H9 (cell line): Measurements from ENCODE around the gene CD300H. TPM values are rescaled to one million over a fixed set of nuclear protein-coding genes. Genes with fewer than 3 reads are reported as not detected.
A peak's percentile ranks its signal among the peaks of the same experiment; 100 is the strongest.

Experiments used
- DNase-seq: peaks from one replicate; pipeline ENCODE4 v3.0.0-alpha.2; 2017
- H2AFZ ChIP-seq: one replicate; pipeline ENCODE4 v1.6.1; 2013; ENCODE audit warnings: mild to moderate bottlenecking, low read length, control low read depth, moderate library complexity
- H2AK5ac ChIP-seq: 2 replicates; pipeline ENCODE4 v1.6.1; 2013; ENCODE audit warnings: low read length, control low read depth, mixed read lengths; ENCODE audit not compliant: insufficient read length
- H2BK120ac ChIP-seq: one replicate; pipeline ENCODE4 v1.6.1; 2013; ENCODE audit warnings: low read depth, mild to moderate bottlenecking, low read length, control low read depth, inconsistent platforms; ENCODE audit not compliant: poor library complexity, severe bottlenecking
- H2BK12ac ChIP-seq: 2 replicates; pipeline ENCODE4 v1.6.1; 2013; ENCODE audit warnings: low read length, control low read depth, mixed read lengths, low read depth; ENCODE audit not compliant: insufficient read length
- H2BK15ac ChIP-seq: 2 replicates; pipeline ENCODE4 v1.6.1; 2013; ENCODE audit warnings: low read depth, low read length, control low read depth
- H2BK20ac ChIP-seq: one replicate; pipeline ENCODE4 v1.6.1; 2013; ENCODE audit warnings: low read depth, mild to moderate bottlenecking, low read length, control low read depth, inconsistent platforms; ENCODE audit not compliant: poor library complexity, severe bottlenecking
- H2BK5ac ChIP-seq: 2 replicates; pipeline ENCODE4 v1.6.1; 2013; ENCODE audit warnings: low read length, control low read depth, mixed read lengths; ENCODE audit not compliant: insufficient read length
- H3K14ac ChIP-seq: 2 replicates; pipeline ENCODE4 v1.6.1; 2013; ENCODE audit warnings: low read length, control low read depth; ENCODE audit not compliant: insufficient read depth
- H3K18ac ChIP-seq: 2 replicates; pipeline ENCODE4 v1.6.1; 2013; ENCODE audit warnings: low read depth, mild to moderate bottlenecking, mixed read lengths, low read length, control low read depth; ENCODE audit not compliant: insufficient read length
- H3K23ac ChIP-seq: 2 replicates; pipeline ENCODE4 v1.6.1; 2013; ENCODE audit warnings: low read length, control low read depth, mixed read lengths, low read depth; ENCODE audit not compliant: insufficient read length
- H3K23me2 ChIP-seq: 2 replicates; pipeline ENCODE4 v1.6.1; 2013; ENCODE audit warnings: low read depth, mild to moderate bottlenecking, mixed read lengths, low read length, control low read depth; ENCODE audit not compliant: insufficient read length, poor library complexity, severe bottlenecking
- H3K27ac ChIP-seq: 2 replicates; pipeline ENCODE4 v1.5.1; 2013; ENCODE audit warnings: low read length, control low read depth, mixed read lengths, low read depth; ENCODE audit not compliant: insufficient read length
- H3K27me3 ChIP-seq: 2 replicates; pipeline ENCODE4 v1.6.1; 2013; ENCODE audit warnings: low read length, control low read depth, inconsistent platforms; ENCODE audit not compliant: insufficient read depth
- H3K4ac ChIP-seq: 2 replicates; pipeline ENCODE4 v1.6.1; 2013; ENCODE audit warnings: low read depth, mild to moderate bottlenecking, control low read depth, inconsistent platforms, low read length, moderate library complexity
- H3K4me1 ChIP-seq: 2 replicates; pipeline ENCODE4 v1.6.1; 2013; ENCODE audit warnings: low read length, control low read depth, inconsistent platforms; ENCODE audit not compliant: insufficient read depth
- H3K4me2 ChIP-seq: 2 replicates; pipeline ENCODE4 v1.6.1; 2013; ENCODE audit warnings: low read length, control low read depth, mixed read lengths; ENCODE audit not compliant: insufficient read length, insufficient read depth
- H3K56ac ChIP-seq: 2 replicates; pipeline ENCODE4 v1.6.1; 2013; ENCODE audit warnings: low read depth, mild to moderate bottlenecking, mixed read lengths, low read length, control low read depth; ENCODE audit not compliant: insufficient read length
- H3K79me1 ChIP-seq: 2 replicates; pipeline ENCODE4 v1.6.1; 2013; ENCODE audit warnings: low read depth, mild to moderate bottlenecking, moderate library complexity, low read length, control low read depth, inconsistent platforms; ENCODE audit not compliant: insufficient read depth, poor library complexity, severe bottlenecking
- H3K79me2 ChIP-seq: 2 replicates; pipeline ENCODE4 v1.6.1; 2013; ENCODE audit warnings: low read length, control low read depth, inconsistent platforms; ENCODE audit not compliant: insufficient read depth
- H3K9ac ChIP-seq: 2 replicates; pipeline ENCODE4 v1.6.1; 2013; ENCODE audit warnings: low read length, control low read depth, mixed read lengths; ENCODE audit not compliant: insufficient read length; ENCODE audit errors: extremely low read depth
- H3K9me3 ChIP-seq: one replicate; pipeline ENCODE4 v1.6.1; 2013; ENCODE audit warnings: low read depth, low read length, inconsistent platforms; ENCODE audit not compliant: control insufficient read depth
- H3T11ph ChIP-seq: one replicate; pipeline ENCODE4 v1.6.1; 2013; ENCODE audit warnings: mild to moderate bottlenecking, low read length, control low read depth, inconsistent platforms
- H4K20me1 ChIP-seq: one replicate; pipeline ENCODE4 v1.6.1; 2013; ENCODE audit not compliant: control insufficient read depth, insufficient read length, insufficient read depth
- H4K5ac ChIP-seq: 2 replicates; pipeline ENCODE4 v1.6.1; 2013; ENCODE audit warnings: low read depth, mild to moderate bottlenecking, mixed read lengths, low read length, control low read depth; ENCODE audit not compliant: insufficient read length
- H4K8ac ChIP-seq: replicated peaks from 2 replicates; pipeline ENCODE4 v1.6.1; 2013; ENCODE audit warnings: low read length, control low read depth, mixed read lengths, low read depth; ENCODE audit not compliant: insufficient read length
- H4K91ac ChIP-seq: 2 replicates; pipeline ENCODE4 v1.6.1; 2013; ENCODE audit warnings: low read depth, mild to moderate bottlenecking, moderate library complexity, mixed read lengths, low read length, control low read depth; ENCODE audit not compliant: insufficient read length
- H3K27ac Mint-ChIP-seq, 3 experiments: 2 replicates in 2 of 3; 3 replicates in 1 of 3; pipeline ENCODE4 v1.8.0; 2020 to 2021; ENCODE audit warnings: mixed read lengths in 3 of 3, mild to moderate bottlenecking in 1 of 3, moderate library complexity in 1 of 3
- H3K27me3 Mint-ChIP-seq: 2 replicates; pipeline ENCODE4 v1.8.0; 2021; ENCODE audit warnings: low read depth, mild to moderate bottlenecking, moderate library complexity, mixed read lengths
- H3K36me3 Mint-ChIP-seq, 3 experiments: 2 replicates in 2 of 3; 3 replicates in 1 of 3; pipeline ENCODE4 v1.8.0; 2020 to 2021; ENCODE audit warnings: low read depth in 3 of 3, mixed read lengths in 3 of 3; ENCODE audit not compliant: insufficient read depth in 1 of 3
- H3K4me1 Mint-ChIP-seq, 2 experiments: 2 replicates each; pipeline ENCODE4 v1.8.0; 2020; ENCODE audit warnings: mixed read lengths in 2 of 2
- H3K4me3 Mint-ChIP-seq, 2 experiments: 2 replicates in 1 of 2; 3 replicates in 1 of 2; pipeline ENCODE4 v1.8.0; 2020 to 2021; ENCODE audit warnings: mild to moderate bottlenecking in 2 of 2, mixed read lengths in 2 of 2, moderate library complexity in 1 of 2
- H3K9me3 Mint-ChIP-seq, 2 experiments: 2 replicates in 1 of 2; 3 replicates in 1 of 2; pipeline ENCODE4 v1.8.0; 2020; ENCODE audit warnings: mild to moderate bottlenecking in 2 of 2, mixed read lengths in 2 of 2, moderate library complexity in 1 of 2
- CTCF ChIP-seq: fragments of 200-600 bp; sonication (generic); conservative IDR thresholded peaks from 3 replicates; pipeline ENCODE4 v1.8.0; 2021; ENCODE audit warnings: antibody characterized with exemption, mild to moderate bottlenecking
- WGBS: extraction: QIAGEN DNeasy Blood & Tissue Kit; methylation state at CpG from one replicate; pipeline ENCODE4 v1.1.7; 2013; ENCODE audit warnings: missing lambda C conversion rate, low lambda C conversion rate, mixed read lengths; ENCODE audit not compliant: insufficient read length; ENCODE audit errors: extremely low coverage; 5-methylcytosine and 5-hydroxymethylcytosine counted together
- total RNA-seq: library from RNA; stranded (reverse); gene quantifications from 2 replicates; pipeline ENCODE4 v1.2.1, GENCODE V29; 2021

The CD300H gene
- total RNA-seq, 1 experiment from 2014 or later: not detected

- H3K27me3 Mint-ChIP-seq: peaks cover 66% of the 10 kb centered on the region
Observed at GRCh38 chr17:74514632-74515334, 52.5 kb downstream of the CD300H start.

More at GRCh38 chr17:74514632-74515334, 52.5 kb downstream of the CD300H start:
- H3K56ac ChIP-seq: no peak overlapping the region
- no peak overlapping the region for H2AK5ac ChIP-seq
- TF ChIP-seq CTCF: no peak
- H2BK12ac ChIP-seq: no peak overlapping the region
- H2AFZ ChIP-seq: no peak overlapping the region
- no peak overlapping the region for H4K8ac ChIP-seq
- peak overlapping the region in 1 of 2 experiments; percentile 13; a peak in 2 of 5 replicates for H3K4me3 Mint-ChIP-seq
- no CpG with 5 or more reads among the region's 10 CpGs for WGBS
- no peaks in the 10 kb centered on the region for H3K4me1 Mint-ChIP-seq
- H3K4me1 ChIP-seq: no peaks in the 10 kb centered on the region
- H3K9me3 Mint-ChIP-seq: peaks cover 26 to 36% of the 10 kb centered on the region in 2 experiments
- H3K79me1 ChIP-seq: no peaks in the 10 kb centered on the region
- no peak overlapping the region for H2BK20ac ChIP-seq
- H3K27ac ChIP-seq: no peak overlapping the region
- no peak overlapping the region for H2BK120ac ChIP-seq
- no peak overlapping the region for H2BK15ac ChIP-seq
- DNase-seq: no peak
- H3K9ac ChIP-seq: no peak overlapping the region
- peaks cover 11 to 12% (median 12%) of the 10 kb centered on the region in 3 experiments for H3K36me3 Mint-ChIP-seq
- H4K5ac ChIP-seq: no peak overlapping the region
- no peak overlapping the region for H3K4me2 ChIP-seq
- H3K79me2 ChIP-seq: no peaks in the 10 kb centered on the region
- H3K27me3 ChIP-seq: 0 out of 2 replicates have a peak, but pooled peaks cover 1% of the 10 kb centered on the region
- no peak overlapping the region for H3T11ph ChIP-seq
- H2BK5ac ChIP-seq: no peak overlapping the region
- no peaks in the 10 kb centered on the region for H4K20me1 ChIP-seq
- H4K91ac ChIP-seq: no peak overlapping the region
- H3K18ac ChIP-seq: no peak overlapping the region
- no peak overlapping the region for H3K4ac ChIP-seq
- H3K27ac Mint-ChIP-seq: peak overlapping the region in 2 of 3 experiments; percentile 52 to 94; a peak in 3 of 7 replicates
- peaks cover 8% of the 10 kb centered on the region for H3K9me3 ChIP-seq
- H3K23ac ChIP-seq: no peak overlapping the region
- no peak overlapping the region for H3K14ac ChIP-seq
- H3K23me2 ChIP-seq: no peaks in the 10 kb centered on the region
